ENCODE results near the gene ABCD1. TPM values are rescaled to one million over a fixed set of nuclear protein-coding genes. Genes with fewer than 3 reads are reported as not detected.
"Not testable (repeated sequence)": the region's sequence is repeated elsewhere in the genome, so short reads cannot be mapped to it uniquely, and the experiment has no call there.

Gene ABCD1
- polyA plus RNA-seq, 1 donor: 13.4 TPM

GRCh38 chrX:153694256-153694655 is 30.4 kb upstream of the ABCD1 start:
- H3K4me3 ChIP-seq (ENCODE audit: low read length); H3K27ac ChIP-seq (ENCODE audit: low read length); H3K27me3 ChIP-seq (ENCODE audit: control insufficient read depth, insufficient read depth, low read length); DNase-seq; H3K9me3 ChIP-seq (ENCODE audit: control insufficient read depth, low read depth, low read length): not testable (repeated sequence)
- WGBS (ENCODE audit: insufficient coverage, low lambda C conversion rate): no CpG with 5 or more reads among the region's 16 CpGs
- H3K36me3 ChIP-seq (ENCODE audit: control insufficient read depth, insufficient read depth, low read length): peaks cover 25% of the 10 kb centered on the region
- H3K4me1 ChIP-seq (ENCODE audit: control insufficient read depth, insufficient read depth, low read length): peaks cover 18% of the 10 kb centered on the region

GRCh38 chrX:153694687-153695270 is 29.9 kb upstream of the ABCD1 start:
- peaks cover 23% of the 10 kb centered on the region for H3K4me1 ChIP-seq (ENCODE audit: control insufficient read depth, insufficient read depth, low read length)
- peak in 1 of 2 donors; percentile 30 for DNase-seq
- no peak overlapping the region for H3K4me3 ChIP-seq (ENCODE audit: low read length)
- peaks cover 23% of the 10 kb centered on the region for H3K36me3 ChIP-seq (ENCODE audit: control insufficient read depth, insufficient read depth, low read length)
- WGBS (ENCODE audit: insufficient coverage, low lambda C conversion rate): no CpG with 5 or more reads among the region's 23 CpGs
- H3K27me3 ChIP-seq (ENCODE audit: control insufficient read depth, insufficient read depth, low read length): no peaks in the 10 kb centered on the region
- no peaks in the 10 kb centered on the region for H3K9me3 ChIP-seq (ENCODE audit: control insufficient read depth, low read depth, low read length)
- no peak overlapping the region for H3K27ac ChIP-seq (ENCODE audit: low read length)

- Histone ChIP-seq H3K36me3 (ENCODE audit: control insufficient read depth, insufficient read depth, low read length) (peaks cover 18% of the 10 kb centered on the region), H3K27ac (ENCODE audit: low read length) (no peak overlapping the region), H3K4me1 (ENCODE audit: control insufficient read depth, insufficient read depth, low read length) (peaks cover 27% of the 10 kb centered on the region), H3K27me3 (ENCODE audit: control insufficient read depth, insufficient read depth, low read length) (no peaks in the 10 kb centered on the region), H3K4me3 (ENCODE audit: low read length) (no peak overlapping the region), H3K9me3 (ENCODE audit: control insufficient read depth, low read depth, low read length) (no peaks in the 10 kb centered on the region)
- no CpG with 5 or more reads among the region's 15 CpGs for WGBS (ENCODE audit: insufficient coverage, low lambda C conversion rate)
- no peak for DNase-seq
Measured at GRCh38 chrX:153696100-153696499, 28.6 kb upstream of the ABCD1 start.

GRCh38 chrX:153696538-153696937 is 28.1 kb upstream of the ABCD1 start:
- no CpG with 5 or more reads among the region's 10 CpGs for WGBS (ENCODE audit: insufficient coverage, low lambda C conversion rate)
- not testable (repeated sequence) for H3K9me3 ChIP-seq (ENCODE audit: control insufficient read depth, low read depth, low read length); H3K4me3 ChIP-seq (ENCODE audit: low read length); DNase-seq; H3K27me3 ChIP-seq (ENCODE audit: control insufficient read depth, insufficient read depth, low read length); H3K27ac ChIP-seq (ENCODE audit: low read length)
- Histone ChIP-seq H3K4me1 (ENCODE audit: control insufficient read depth, insufficient read depth, low read length) (peaks cover 27% of the 10 kb centered on the region), H3K36me3 (ENCODE audit: control insufficient read depth, insufficient read depth, low read length) (peaks cover 22% of the 10 kb centered on the region)

GRCh38 chrX:153696986-153697722 is 27.5 kb upstream of the ABCD1 start:
- peaks cover 27% of the 10 kb centered on the region for H3K4me1 ChIP-seq (ENCODE audit: control insufficient read depth, insufficient read depth, low read length)
- 90% methylated on average over 2 of the region's 16 CpGs for WGBS (ENCODE audit: insufficient coverage, low lambda C conversion rate)
- H3K36me3 ChIP-seq (ENCODE audit: control insufficient read depth, insufficient read depth, low read length): peaks cover 27% of the 10 kb centered on the region

GRCh38 chrX:153697924-153698865 is 26.5 kb upstream of the ABCD1 start:
- Histone ChIP-seq H3K9me3 (ENCODE audit: control insufficient read depth, low read depth, low read length) (no peaks in the 10 kb centered on the region), H3K4me3 (ENCODE audit: low read length) (no peak overlapping the region), H3K27ac (ENCODE audit: low read length) (peak overlapping the region; percentile 90), H3K4me1 (ENCODE audit: control insufficient read depth, insufficient read depth, low read length) (peaks cover 27% of the 10 kb centered on the region), H3K36me3 (ENCODE audit: control insufficient read depth, insufficient read depth, low read length) (peaks cover 29% of the 10 kb centered on the region), H3K27me3 (ENCODE audit: control insufficient read depth, insufficient read depth, low read length) (no peaks in the 10 kb centered on the region)
- WGBS (ENCODE audit: insufficient coverage, low lambda C conversion rate): no CpG with 5 or more reads among the region's 16 CpGs
- no peak for DNase-seq

More at GRCh38 chrX:153696986-153697722, 27.5 kb upstream of the ABCD1 start:
- H3K9me3 ChIP-seq (ENCODE audit: control insufficient read depth, low read depth, low read length); H3K27me3 ChIP-seq (ENCODE audit: control insufficient read depth, insufficient read depth, low read length); H3K4me3 ChIP-seq (ENCODE audit: low read length); DNase-seq; H3K27ac ChIP-seq (ENCODE audit: low read length): not testable (repeated sequence)

- not testable (repeated sequence) for H3K27me3 ChIP-seq (ENCODE audit: control insufficient read depth, insufficient read depth, low read length); H3K4me3 ChIP-seq (ENCODE audit: low read length); H3K9me3 ChIP-seq (ENCODE audit: control insufficient read depth, low read depth, low read length)
- H3K4me1 ChIP-seq (ENCODE audit: control insufficient read depth, insufficient read depth, low read length): peaks cover 36% of the 10 kb centered on the region
- peaks cover 38% of the 10 kb centered on the region for H3K36me3 ChIP-seq (ENCODE audit: control insufficient read depth, insufficient read depth, low read length)
- DNase-seq: peak; percentile 85 to 90
- H3K27ac ChIP-seq (ENCODE audit: low read length): peak overlapping the region; percentile 90
- WGBS (ENCODE audit: insufficient coverage, low lambda C conversion rate): no CpG with 5 or more reads among the region's 16 CpGs
Measured at GRCh38 chrX:153699210-153699783, 25.4 kb upstream of the ABCD1 start.

- DNase-seq; H3K9me3 ChIP-seq (ENCODE audit: control insufficient read depth, low read depth, low read length); H3K27me3 ChIP-seq (ENCODE audit: control insufficient read depth, insufficient read depth, low read length); H3K4me3 ChIP-seq (ENCODE audit: low read length): not testable (repeated sequence)
- H3K4me1 ChIP-seq (ENCODE audit: control insufficient read depth, insufficient read depth, low read length): peaks cover 36% of the 10 kb centered on the region
- peak overlapping the region; percentile 90 for H3K27ac ChIP-seq (ENCODE audit: low read length)
- no CpG with 5 or more reads among the region's 18 CpGs for WGBS (ENCODE audit: insufficient coverage, low lambda C conversion rate)
- H3K36me3 ChIP-seq (ENCODE audit: control insufficient read depth, insufficient read depth, low read length): peaks cover 41% of the 10 kb centered on the region
Measured at GRCh38 chrX:153699784-153700371, 24.8 kb upstream of the ABCD1 start.

- Histone ChIP-seq H3K27me3 (ENCODE audit: control insufficient read depth, insufficient read depth, low read length) (no peaks in the 10 kb centered on the region), H3K36me3 (ENCODE audit: control insufficient read depth, insufficient read depth, low read length) (peaks cover 39% of the 10 kb centered on the region), H3K9me3 (ENCODE audit: control insufficient read depth, low read depth, low read length) (no peaks in the 10 kb centered on the region), H3K4me1 (ENCODE audit: control insufficient read depth, insufficient read depth, low read length) (peaks cover 36% of the 10 kb centered on the region), H3K27ac (ENCODE audit: low read length) (peak overlapping the region; percentile 90), H3K4me3 (ENCODE audit: low read length) (no peak overlapping the region)
- WGBS (ENCODE audit: insufficient coverage, low lambda C conversion rate): no CpG with 5 or more reads among the region's 15 CpGs
- peak in 1 of 2 donors; percentile 43 for DNase-seq
Measured at GRCh38 chrX:153700376-153700945, 24.2 kb upstream of the ABCD1 start.

Data from large intestine (tissue), 3 donors.